ENCODE data around the gene XIRP2.

DNA sequence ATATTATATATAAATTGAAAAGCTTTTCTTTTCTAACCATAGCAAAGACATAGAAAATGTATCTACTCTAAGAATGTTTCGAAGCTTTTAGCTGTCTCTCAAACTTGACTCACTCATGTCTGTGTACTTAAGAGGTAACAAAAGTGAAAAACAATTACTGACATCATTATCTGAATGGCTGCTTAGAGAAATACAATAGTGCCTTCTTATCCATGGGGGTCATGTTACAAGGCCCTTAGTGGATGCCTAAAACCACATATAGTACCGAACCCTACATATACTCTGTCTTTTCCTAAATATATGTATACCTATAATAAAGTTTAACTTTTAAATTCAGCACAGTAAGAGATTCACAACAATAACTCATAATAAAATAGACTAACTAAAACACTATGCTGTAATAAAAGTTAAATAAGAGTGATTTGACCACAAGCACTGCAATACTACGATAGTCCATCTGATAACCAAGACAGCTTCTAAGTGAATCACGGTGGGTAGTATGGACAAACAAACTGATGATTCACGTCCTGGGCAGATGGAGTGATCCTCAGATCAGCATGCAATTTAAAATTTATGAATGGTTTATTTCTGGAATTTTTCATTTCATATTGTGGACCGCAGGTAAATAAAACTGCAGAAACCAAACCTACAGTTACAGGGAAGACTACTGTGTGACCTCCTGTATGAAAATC lies 246.2 kb downstream of the XIRP2 start:
- TF ChIP-seq, protein P1, sequence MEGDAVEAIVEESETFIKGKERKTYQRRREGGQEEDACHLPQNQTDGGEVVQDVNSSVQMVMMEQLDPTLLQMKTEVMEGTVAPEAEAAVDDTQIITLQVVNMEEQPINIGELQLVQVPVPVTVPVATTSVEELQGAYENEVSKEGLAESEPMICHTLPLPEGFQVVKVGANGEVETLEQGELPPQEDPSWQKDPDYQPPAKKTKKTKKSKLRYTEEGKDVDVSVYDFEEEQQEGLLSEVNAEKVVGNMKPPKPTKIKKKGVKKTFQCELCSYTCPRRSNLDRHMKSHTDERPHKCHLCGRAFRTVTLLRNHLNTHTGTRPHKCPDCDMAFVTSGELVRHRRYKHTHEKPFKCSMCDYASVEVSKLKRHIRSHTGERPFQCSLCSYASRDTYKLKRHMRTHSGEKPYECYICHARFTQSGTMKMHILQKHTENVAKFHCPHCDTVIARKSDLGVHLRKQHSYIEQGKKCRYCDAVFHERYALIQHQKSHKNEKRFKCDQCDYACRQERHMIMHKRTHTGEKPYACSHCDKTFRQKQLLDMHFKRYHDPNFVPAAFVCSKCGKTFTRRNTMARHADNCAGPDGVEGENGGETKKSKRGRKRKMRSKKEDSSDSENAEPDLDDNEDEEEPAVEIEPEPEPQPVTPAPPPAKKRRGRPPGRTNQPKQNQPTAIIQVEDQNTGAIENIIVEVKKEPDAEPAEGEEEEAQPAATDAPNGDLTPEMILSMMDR (IDR thresholded peaks at IDR 0.05): no peak
- TF ChIP-seq ZFX (IDR thresholded peaks at IDR 0.05; ENCODE audit: borderline replicate concordance): no peak
